ENCODE data around the gene PHYH.
"Not testable (repeated sequence)": the region's sequence is repeated elsewhere in the genome, so short reads cannot be mapped to it uniquely, and the experiment has no call there.

The PHYH gene

GRCh38 chr10:13241613-13242012 is 58.3 kb downstream of the PHYH start:
- no peak overlapping the region for H3K27ac Mint-ChIP-seq
- no peak for ATAC-seq (replicated peaks)
- H3K4me3 Mint-ChIP-seq, result no peak overlapping the region
- H3K36me3 Mint-ChIP-seq (ENCODE audit: insufficient read depth), result no peaks in the 10 kb centered on the region
- H3K9me3 Mint-ChIP-seq, result no peaks in the 10 kb centered on the region
- H3K27me3 Mint-ChIP-seq, result peaks cover 10 to 15% of the 10 kb centered on the region in 2 donors
- no peak for DNase-seq
- H3K4me1 Mint-ChIP-seq (ENCODE audit: low read depth in 2 of 2), result no peaks in the 10 kb centered on the region

- Mint-ChIP-seq H3K27me3 (peaks cover 10 to 15% of the 10 kb centered on the region in 2 donors), H3K4me3 (no peak overlapping the region), H3K4me1 (ENCODE audit: low read depth in 2 of 2) (no peaks in the 10 kb centered on the region), H3K27ac (no peak overlapping the region), H3K9me3 (no peaks in the 10 kb centered on the region), H3K36me3 (ENCODE audit: insufficient read depth) (no peaks in the 10 kb centered on the region)
- DNase-seq (no peak), ATAC-seq (replicated peaks) (no peak)
Observed at GRCh38 chr10:13239923-13240322, 59.9 kb downstream of the PHYH start.

- ATAC-seq (replicated peaks), result no peak
- no peaks in the 10 kb centered on the region for H3K9me3 Mint-ChIP-seq
- no peak overlapping the region for H3K4me3 Mint-ChIP-seq
- H3K27me3 Mint-ChIP-seq, result peaks cover 18 to 26% of the 10 kb centered on the region in 2 donors
- no peaks in the 10 kb centered on the region for H3K4me1 Mint-ChIP-seq (ENCODE audit: low read depth in 2 of 2)
- no peak overlapping the region for H3K27ac Mint-ChIP-seq
- no peak for DNase-seq
- H3K36me3 Mint-ChIP-seq (ENCODE audit: insufficient read depth), result no peaks in the 10 kb centered on the region
Observed at GRCh38 chr10:13238271-13239077, 61.4 kb downstream of the PHYH start.

GRCh38 chr10:13236638-13237037 is 63.2 kb downstream of the PHYH start:
- Mint-ChIP-seq H3K36me3 (ENCODE audit: insufficient read depth) (no peaks in the 10 kb centered on the region), H3K9me3 (no peaks in the 10 kb centered on the region), H3K27ac (no peak overlapping the region), H3K4me1 (ENCODE audit: low read depth in 2 of 2) (no peaks in the 10 kb centered on the region), H3K4me3 (no peak overlapping the region), H3K27me3 (peaks cover 24 to 33% of the 10 kb centered on the region in 2 donors)
- DNase-seq (no peak), ATAC-seq (replicated peaks) (no peak)

- not testable (repeated sequence) for H3K4me1 Mint-ChIP-seq (ENCODE audit: low read depth in 2 of 2); DNase-seq; ATAC-seq (replicated peaks); H3K4me3 Mint-ChIP-seq; H3K36me3 Mint-ChIP-seq (ENCODE audit: insufficient read depth); H3K9me3 Mint-ChIP-seq; H3K27ac Mint-ChIP-seq
- H3K27me3 Mint-ChIP-seq, result peaks cover 24 to 41% of the 10 kb centered on the region in 2 donors
Observed at GRCh38 chr10:13234736-13235135, 65.1 kb downstream of the PHYH start.

- no peak for ATAC-seq (replicated peaks)
- no peaks in the 10 kb centered on the region for H3K9me3 Mint-ChIP-seq
- no peak within 1 kb of the TSS for H3K4me3 Mint-ChIP-seq
- DNase-seq, result no peak
- H3K36me3 Mint-ChIP-seq (ENCODE audit: insufficient read depth), result no peaks in the 10 kb centered on the region
- no peaks in the 10 kb centered on the region for H3K4me1 Mint-ChIP-seq (ENCODE audit: low read depth in 2 of 2)
- no peak within 1 kb of the TSS for H3K27ac Mint-ChIP-seq
- peaks cover 24 to 46% of the 10 kb centered on the region in 2 donors for H3K27me3 Mint-ChIP-seq
Observed at GRCh38 chr10:13234172-13234571, 65.7 kb downstream of the PHYH start, which contains the start of gene UCMA. Gene UCMA (minus strand): TSS chr10:13234374. CDS start chr10:13234258, 116 bp downstream.

- DNase-seq (no peak), ATAC-seq (replicated peaks) (no peak)
- Mint-ChIP-seq H3K4me3 (no peak overlapping the region), H3K4me1 (ENCODE audit: low read depth in 2 of 2) (no peaks in the 10 kb centered on the region), H3K27me3 (peaks cover 17 to 42% of the 10 kb centered on the region in 2 donors), H3K27ac (no peak overlapping the region), H3K36me3 (ENCODE audit: insufficient read depth) (no peaks in the 10 kb centered on the region), H3K9me3 (no peaks in the 10 kb centered on the region)
Observed at GRCh38 chr10:13233358-13233757, 66.5 kb downstream of the PHYH start.

- ATAC-seq (replicated peaks) (no peak), DNase-seq (no peak)
- Mint-ChIP-seq H3K4me1 (ENCODE audit: low read depth in 2 of 2) (no peaks in the 10 kb centered on the region), H3K27me3 (peaks cover 14 to 33% of the 10 kb centered on the region in 2 donors), H3K27ac (no peak overlapping the region), H3K9me3 (no peaks in the 10 kb centered on the region), H3K4me3 (no peak overlapping the region), H3K36me3 (ENCODE audit: insufficient read depth) (no peaks in the 10 kb centered on the region)
Observed at GRCh38 chr10:13231808-13232207, 68.1 kb downstream of the PHYH start.

- Mint-ChIP-seq H3K4me3 (no peak overlapping the region), H3K4me1 (ENCODE audit: low read depth in 2 of 2) (no peaks in the 10 kb centered on the region), H3K27me3 (peaks cover 14 to 33% of the 10 kb centered on the region in 2 donors)
Observed at GRCh38 chr10:13231190-13231589, 68.7 kb downstream of the PHYH start.

More at GRCh38 chr10:13231190-13231589, 68.7 kb downstream of the PHYH start:
- no peaks in the 10 kb centered on the region for H3K9me3 Mint-ChIP-seq
- no peaks in the 10 kb centered on the region for H3K36me3 Mint-ChIP-seq (ENCODE audit: insufficient read depth)
- no peak for DNase-seq
- no peak for ATAC-seq (replicated peaks)
- H3K27ac Mint-ChIP-seq, result no peak overlapping the region
